Sigmoid colon (tissue), 7 donors: ENCODE results near the gene SPON2. TPM values are rescaled to one million over a fixed set of nuclear protein-coding genes. Genes with fewer than 3 reads are reported as not detected.
A peak's percentile ranks its signal among the peaks of the same experiment; 100 is the strongest.

Source experiments
- DNase-seq: peaks from one replicate; pipeline ENCODE4 v3.0.0-alpha.2; 2019
- H3K27ac ChIP-seq, 4 donors: fragments of 200-600 bp; sonication (generic); one replicate each; pipeline ENCODE4 v1.5.1; 2016 to 2019; ENCODE audit warnings: mild to moderate bottlenecking in 1 of 4
- H3K27me3 ChIP-seq, 3 donors: fragments of 200-600 bp; sonication (generic); one replicate each; pipeline ENCODE4 v1.5.1; 2019; ENCODE audit warnings: mild to moderate bottlenecking in 1 of 3
- H3K36me3 ChIP-seq, 4 donors: fragments of 200-600 bp; sonication (generic); one replicate each; pipeline ENCODE4 v1.5.1; 2016 to 2019
- H3K4me1 ChIP-seq, 4 donors: fragments of 200-600 bp; sonication (generic); one replicate each; pipeline ENCODE4 v1.5.1; 2017 to 2019
- H3K4me3 ChIP-seq, 4 donors: fragments of 200-600 bp; sonication (generic); one replicate each; pipeline ENCODE4 v1.5.1; 2017 to 2019; ENCODE audit warnings: mild to moderate bottlenecking in 2 of 4, moderate library complexity in 1 of 4
- H3K9me3 ChIP-seq, 4 donors: fragments of 200-600 bp in 3 of 4; sonication (generic) in 3 of 4; one replicate each; pipeline versions ENCODE4 v1.5.1 to v1.6.1; 2013 to 2019
- CTCF ChIP-seq, 4 experiments: fragments of 450-650 bp in 3 of 4; fragments of 200-600 bp in 1 of 4; IDR thresholded peaks; one replicate each; pipeline ENCODE4 v1.5.1; 2016 to 2019; ENCODE audit warnings: antibody characterized with exemption in 4 of 4, mild to moderate bottlenecking in 3 of 4, moderate library complexity in 2 of 4
- EP300 ChIP-seq, 4 donors: sonication (generic); formaldehyde crosslinking; IDR thresholded peaks; one replicate each; pipeline ENCODE4 v1.6.1; 2017; ENCODE audit warnings: antibody characterized with exemption in 4 of 4
- POLR2A ChIP-seq, 2 donors: fragments of 450-650 bp; IDR thresholded peaks; one replicate each; pipeline ENCODE4 v1.6.1; 2016; ENCODE audit warnings: antibody characterized with exemption in 2 of 2, mild to moderate bottlenecking in 2 of 2, moderate library complexity in 2 of 2
- POLR2AphosphoS5 ChIP-seq, 4 donors: sonication (generic); formaldehyde crosslinking; IDR thresholded peaks; one replicate each; pipeline ENCODE4 v1.6.1; 2017; ENCODE audit warnings: antibody characterized with exemption in 4 of 4
- WGBS, 2 donors: extraction: QIAGEN DNeasy Blood & Tissue Kit; methylation state at CpG; one replicate each; pipeline ENCODE4 v1.1.7; 2013; 5-methylcytosine and 5-hydroxymethylcytosine counted together
- intact Hi-C: fragments of 100-400 bp; cut with DNase I; formaldehyde crosslinking; loops from one replicate; pipeline ENCODE4 v1.15.1; 2023
- polyA plus RNA-seq, 3 donors: library from polyadenylated mRNA; stranded (reverse); fragments of 200-250 nt; gene quantifications; one replicate each; pipeline ENCODE4 v1.2.3, GENCODE V29; 2013
- total RNA-seq, 4 donors: library from RNA; depleted of rRNA; stranded (reverse); fragments of >200 nt; gene quantifications; one replicate each; pipeline ENCODE4 v1.1.0, GENCODE V29; 2016
- donor health status: healthy with polysubstance abuse.
- donor health status: Bipolar disorder and iron deficiency.
- donor health status: healthy.

Gene SPON2
- total and polyA plus RNA-seq, 7 donors: 8.6 to 165 (median 33.6) TPM

GRCh38 chr4:1156069-1156468 is 16.3 kb downstream of the SPON2 start:
- intact Hi-C loops: no loop called here
- TF ChIP-seq POLR2A (IDR thresholded peaks at IDR 0.05): no peak
- TF ChIP-seq POLR2AphosphoS5 (IDR thresholded peaks at IDR 0.05): no peak
- no peak for TF ChIP-seq EP300 (IDR thresholded peaks at IDR 0.05)
- TF ChIP-seq CTCF (IDR thresholded peaks at IDR 0.05): no peak
- Histone ChIP-seq H3K27ac (peak overlapping the region in 1 of 4 donors; percentile 40), H3K9me3 (no peaks in the 10 kb centered on the region), H3K36me3 (no peaks in the 10 kb centered on the region), H3K4me1 (peaks cover 0 to 17% (median 14%) of the 10 kb centered on the region in 4 donors), H3K27me3 (no peaks in the 10 kb centered on the region), H3K4me3 (no peak overlapping the region)
- 88 to 96% methylated on average over 8 of the region's 8 CpGs for WGBS, 2 donors
- no peak for DNase-seq

DNA sequence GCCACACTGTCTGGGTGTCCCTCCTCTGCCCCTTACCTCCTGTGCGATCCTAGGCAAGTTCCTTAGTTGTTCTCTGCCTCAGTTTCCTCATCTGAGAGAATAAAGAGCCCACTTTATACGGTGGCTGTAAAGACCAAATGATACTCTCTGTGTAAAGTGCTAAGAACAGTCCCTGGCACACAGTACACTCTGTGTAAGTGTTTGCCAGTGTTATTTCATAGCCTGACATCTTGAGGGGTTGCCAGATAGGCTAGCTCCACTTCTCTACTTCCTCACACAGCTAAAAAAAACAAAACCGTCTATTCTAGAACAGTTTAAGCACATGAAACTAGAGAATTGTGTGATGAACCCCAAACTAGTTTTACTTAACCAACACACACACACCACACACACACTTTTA is 17.1 kb downstream of the SPON2 start:
- Histone ChIP-seq H3K9me3 (no peaks in the 10 kb centered on the region), H3K4me1 (peaks cover 0 to 17% (median 14%) of the 10 kb centered on the region in 4 donors), H3K4me3 (no peak overlapping the region), H3K27ac (peak overlapping the region in 2 of 4 donors; percentile 40 to 53), H3K36me3 (no peaks in the 10 kb centered on the region), H3K27me3 (no peaks in the 10 kb centered on the region)
- WGBS, 2 donors: 52 to 66% methylated on average over 3 of the region's 3 CpGs
- intact Hi-C loops: no loop called here
- no peak for TF ChIP-seq CTCF (IDR thresholded peaks at IDR 0.05)
- TF ChIP-seq EP300 (IDR thresholded peaks at IDR 0.05): no peak
- no peak for TF ChIP-seq POLR2A (IDR thresholded peaks at IDR 0.05)
- peak in 2 of 4 donors; percentile 29 to 45 for TF ChIP-seq POLR2AphosphoS5 (IDR thresholded peaks at IDR 0.05)
- no peak for DNase-seq

DNA sequence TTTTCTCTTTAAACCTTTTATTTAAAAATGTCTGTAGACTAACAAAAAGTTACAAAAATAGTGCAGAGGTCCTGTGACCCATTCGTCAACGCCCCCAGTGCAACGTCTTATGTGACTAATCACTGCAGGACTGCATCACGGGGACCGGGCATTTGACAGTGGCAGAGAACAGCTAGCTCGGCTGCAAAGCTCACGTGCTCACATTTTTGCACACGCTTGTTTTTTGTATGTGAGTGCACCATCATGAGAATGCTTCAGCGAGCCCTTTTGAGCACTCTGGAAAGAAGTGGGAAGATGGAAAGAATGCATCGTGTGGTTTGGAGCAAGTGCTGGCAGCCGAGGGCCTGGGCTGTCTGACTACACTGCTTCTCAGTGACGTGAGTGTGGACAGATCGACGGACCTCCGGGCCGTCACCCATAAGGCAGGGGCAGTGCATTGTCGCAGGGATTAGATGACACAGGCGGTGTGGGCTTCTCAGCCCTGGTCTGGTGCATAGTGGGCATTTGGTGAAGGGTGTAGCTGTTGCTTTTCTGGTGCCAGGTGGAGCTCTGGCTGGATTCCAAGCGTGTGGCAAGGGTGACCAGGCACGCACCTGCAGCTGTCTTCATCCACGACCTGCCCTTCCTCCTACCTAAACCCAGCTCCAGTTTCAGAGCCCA is 17.7 kb downstream of the SPON2 start:
- Histone ChIP-seq H3K27me3 (no peaks in the 10 kb centered on the region), H3K27ac (peak overlapping the region in 2 of 4 donors; percentile 40 to 53), H3K4me1 (peaks cover 0 to 17% (median 14%) of the 10 kb centered on the region in 4 donors), H3K9me3 (no peaks in the 10 kb centered on the region), H3K4me3 (no peak overlapping the region), H3K36me3 (no peaks in the 10 kb centered on the region)
- intact Hi-C loops: no loop called here
- peak; percentile 57 for DNase-seq
- TF ChIP-seq POLR2A (IDR thresholded peaks at IDR 0.05): no peak
- TF ChIP-seq EP300 (IDR thresholded peaks at IDR 0.05): peak in 1 of 4 donors; percentile 3
- WGBS, 2 donors: 48 to 75% methylated on average over 21 of the region's 21 CpGs

- H3K9me3 ChIP-seq: no peaks in the 10 kb centered on the region
- no peak for DNase-seq
- TF ChIP-seq EP300 (IDR thresholded peaks at IDR 0.05) (no peak), POLR2AphosphoS5 (IDR thresholded peaks at IDR 0.05) (no peak), CTCF (IDR thresholded peaks at IDR 0.05) (no peak), POLR2A (IDR thresholded peaks at IDR 0.05) (no peak)
- H3K4me1 ChIP-seq: peaks cover 0 to 17% (median 14%) of the 10 kb centered on the region in 4 donors
- H3K27ac ChIP-seq: no peak overlapping the region
- intact Hi-C loops: no loop called here
- WGBS, 2 donors: 48 to 73% methylated on average over 7 of the region's 7 CpGs
- no peak overlapping the region for H3K4me3 ChIP-seq
- H3K27me3 ChIP-seq: no peaks in the 10 kb centered on the region
- no peaks in the 10 kb centered on the region for H3K36me3 ChIP-seq
These were observed 18.3 kb downstream of the SPON2 start for GRCh38 chr4:1154126-1154522.

DNA sequence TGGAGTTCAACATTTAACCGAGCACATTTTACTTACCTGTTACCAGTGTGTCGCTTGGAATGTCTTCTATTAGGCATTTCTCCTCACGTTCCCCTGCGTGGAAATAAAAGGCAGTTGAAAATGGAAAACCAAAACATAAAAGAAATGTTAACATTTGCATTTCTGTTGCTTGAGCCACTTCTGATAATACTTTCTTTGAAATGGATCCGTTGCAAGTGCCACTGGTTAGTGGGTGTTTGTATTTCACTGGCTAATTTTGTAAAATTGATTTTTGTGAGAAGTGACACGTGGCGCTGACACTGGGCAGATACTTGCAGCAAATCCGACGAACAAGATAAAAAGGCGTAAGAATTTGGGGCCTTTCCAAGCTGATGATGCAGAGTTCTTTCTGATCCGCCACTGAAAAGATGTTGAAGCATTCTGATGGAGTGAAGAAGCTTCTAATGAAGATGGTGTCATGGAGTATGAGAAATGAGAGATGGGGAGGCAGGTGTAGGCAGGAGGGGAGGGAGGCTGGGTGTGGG is 18.8 kb downstream of the SPON2 start:
- Histone ChIP-seq H3K27me3 (no peaks in the 10 kb centered on the region), H3K36me3 (no peaks in the 10 kb centered on the region), H3K9me3 (no peaks in the 10 kb centered on the region), H3K4me3 (no peak overlapping the region), H3K27ac (no peak overlapping the region), H3K4me1 (peaks cover 0 to 17% (median 14%) of the 10 kb centered on the region in 4 donors)
- TF ChIP-seq POLR2AphosphoS5 (IDR thresholded peaks at IDR 0.05) (no peak), EP300 (IDR thresholded peaks at IDR 0.05) (no peak), CTCF (IDR thresholded peaks at IDR 0.05) (no peak), POLR2A (IDR thresholded peaks at IDR 0.05) (no peak)
- WGBS, 2 donors: 88 to 89% methylated on average over 11 of the region's 11 CpGs
- DNase-seq: no peak
- intact Hi-C loops: no loop called here
